HG03175 (cell line): ENCODE results near the gene TUBGCP6.

Source experiments
- ATAC-seq: cut with Tn5 transposase; IDR thresholded peaks from one replicate; pipeline ENCODE4 v1.9.1; 2021; ENCODE audit warnings: mild to moderate bottlenecking, moderate library complexity; ENCODE audit not compliant: unreplicated experiment

TUBGCP6 gene

DNA sequence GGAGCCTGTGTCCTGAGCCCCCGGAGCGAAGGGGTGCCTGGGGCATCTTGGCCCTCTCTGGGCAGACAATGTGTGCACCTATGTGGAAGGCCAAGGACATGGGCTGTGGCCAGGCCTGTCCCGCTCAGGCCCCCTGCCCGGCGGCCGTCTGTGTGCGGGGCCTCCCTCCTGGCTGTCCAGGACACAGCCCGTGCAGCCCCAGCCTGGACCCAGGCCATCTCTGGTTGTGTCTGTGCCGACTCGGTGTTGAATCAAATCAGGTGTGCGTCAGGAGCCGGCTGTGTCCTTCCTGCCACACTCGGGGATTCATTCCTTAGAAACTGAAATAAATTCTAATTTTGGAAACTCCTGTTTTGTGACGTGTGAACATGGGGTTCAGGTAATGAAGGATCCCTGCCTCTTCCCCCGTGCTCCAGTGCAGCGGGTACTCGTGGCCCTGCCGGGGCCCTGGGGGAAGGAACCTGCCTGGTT is 45.5 kb downstream of the TUBGCP6 start:
- no peak for ATAC-seq

DNA sequence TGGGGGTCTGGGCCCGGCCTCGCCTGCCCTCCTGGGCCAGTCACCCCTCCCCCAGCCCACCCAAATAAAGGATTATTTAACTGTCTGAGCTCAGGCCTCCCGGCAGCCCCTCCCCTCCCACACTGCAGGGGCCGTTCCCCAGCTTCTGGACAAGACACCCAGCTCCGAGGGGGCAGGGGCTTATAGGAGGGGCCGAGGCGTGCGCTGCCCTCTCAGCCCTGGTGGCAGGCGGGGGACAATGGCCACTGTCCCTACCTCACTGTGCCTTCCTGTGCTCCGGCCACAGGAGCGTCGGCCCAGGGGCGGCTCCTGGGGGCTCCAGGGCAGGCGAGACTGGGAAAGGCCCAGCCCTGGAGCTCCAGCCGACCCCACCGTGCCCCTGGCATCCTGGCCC is 46.2 kb downstream of the TUBGCP6 start:
- no peak for ATAC-seq

DNA sequence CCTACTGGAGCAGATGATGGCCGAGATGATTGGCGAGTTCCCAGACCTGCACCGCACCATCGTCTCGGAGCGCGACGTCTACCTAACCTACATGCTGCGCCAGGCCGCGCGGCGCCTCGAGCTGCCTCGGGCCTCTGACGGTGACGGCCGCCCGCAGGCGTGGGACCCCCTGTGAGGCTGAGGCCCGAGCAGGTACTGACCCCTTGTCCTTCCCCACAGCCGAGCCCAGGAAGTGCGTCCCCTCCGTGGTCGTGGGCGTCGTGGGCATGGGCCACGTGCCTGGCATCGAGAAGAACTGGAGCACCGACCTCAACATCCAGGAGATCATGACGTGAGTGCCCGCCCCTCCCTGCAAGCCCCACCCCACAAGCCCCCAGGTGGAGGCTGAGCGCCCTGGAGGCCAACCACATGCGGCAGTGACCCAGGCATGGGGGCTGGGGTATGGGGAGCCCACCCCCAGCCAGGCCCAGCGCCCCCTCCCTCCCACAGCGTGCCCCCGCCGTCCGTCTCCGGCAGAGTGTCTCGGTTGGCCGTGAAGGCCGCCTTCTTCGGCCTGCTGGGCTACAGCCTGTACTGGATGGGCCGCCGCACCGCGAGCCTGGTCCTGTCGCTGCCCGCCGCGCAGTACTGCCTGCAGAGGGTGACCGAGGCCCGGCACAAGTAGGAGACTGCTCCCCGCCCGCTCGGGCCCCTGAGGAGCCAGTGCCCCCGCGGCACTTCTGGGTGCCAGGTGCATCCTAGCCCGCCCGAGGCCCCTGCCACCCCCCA is 46.8 kb downstream of the TUBGCP6 start:
- ATAC-seq: no peak

DNA sequence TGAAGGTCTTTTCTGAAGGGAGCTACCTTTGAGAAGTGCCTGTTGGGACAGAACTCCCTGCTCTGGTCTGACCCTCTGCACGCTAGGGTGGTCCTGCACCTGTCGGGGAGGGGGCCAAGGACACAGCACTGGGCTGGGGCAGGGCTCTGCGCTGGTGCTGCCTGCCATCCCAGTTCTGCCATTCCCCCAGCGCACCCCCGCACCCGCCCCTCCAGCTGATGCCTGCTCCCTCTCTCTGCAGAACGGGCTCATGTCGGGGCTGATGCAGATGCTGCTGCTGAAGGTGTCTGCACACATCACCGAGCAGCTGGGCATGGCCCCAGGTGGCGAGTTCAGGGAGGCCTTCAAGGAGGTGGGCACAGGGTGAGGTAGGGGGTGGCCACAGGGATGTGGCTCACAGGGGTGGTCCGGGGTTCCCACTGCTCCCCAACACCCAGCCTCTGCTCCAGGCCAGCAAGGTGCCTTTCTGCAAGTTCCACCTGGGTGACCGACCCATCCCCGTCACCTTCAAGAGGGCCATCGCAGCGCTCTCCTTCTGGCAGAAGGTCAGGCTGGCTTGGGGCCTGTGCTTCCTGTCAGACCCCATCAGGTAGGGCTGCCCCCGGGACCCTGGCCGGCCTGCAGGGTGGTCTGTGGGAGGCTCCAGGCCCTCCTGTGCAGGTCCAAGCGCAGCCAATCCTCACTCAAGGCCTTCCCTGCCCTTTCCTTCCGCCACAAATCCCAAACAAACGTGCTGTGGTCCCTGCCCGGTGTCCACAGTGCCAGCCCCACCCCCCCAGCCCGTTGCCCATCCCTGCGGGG is 47.6 kb downstream of the TUBGCP6 start:
- no peak for ATAC-seq

DNA sequence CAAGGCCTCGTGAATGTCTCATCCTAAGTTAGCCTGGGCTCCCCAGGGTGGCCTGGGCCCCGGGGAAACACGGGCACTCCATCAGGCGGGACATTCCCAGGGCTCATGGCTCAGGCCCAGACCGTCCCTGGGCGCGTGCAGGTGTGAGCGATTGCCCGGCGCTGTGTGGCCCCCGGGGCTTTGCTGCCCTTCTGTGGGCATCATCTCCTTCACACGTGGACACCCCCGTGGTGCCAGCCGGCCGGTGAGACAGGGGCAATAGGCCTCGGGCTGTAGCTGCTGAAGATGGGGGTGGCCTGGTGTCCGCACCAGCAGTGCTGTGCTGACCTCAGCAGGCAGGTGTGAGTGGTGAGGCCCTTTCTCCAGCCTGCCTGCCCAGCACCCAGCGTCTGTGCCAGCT is 48.6 kb downstream of the TUBGCP6 start:
- no peak for ATAC-seq

DNA sequence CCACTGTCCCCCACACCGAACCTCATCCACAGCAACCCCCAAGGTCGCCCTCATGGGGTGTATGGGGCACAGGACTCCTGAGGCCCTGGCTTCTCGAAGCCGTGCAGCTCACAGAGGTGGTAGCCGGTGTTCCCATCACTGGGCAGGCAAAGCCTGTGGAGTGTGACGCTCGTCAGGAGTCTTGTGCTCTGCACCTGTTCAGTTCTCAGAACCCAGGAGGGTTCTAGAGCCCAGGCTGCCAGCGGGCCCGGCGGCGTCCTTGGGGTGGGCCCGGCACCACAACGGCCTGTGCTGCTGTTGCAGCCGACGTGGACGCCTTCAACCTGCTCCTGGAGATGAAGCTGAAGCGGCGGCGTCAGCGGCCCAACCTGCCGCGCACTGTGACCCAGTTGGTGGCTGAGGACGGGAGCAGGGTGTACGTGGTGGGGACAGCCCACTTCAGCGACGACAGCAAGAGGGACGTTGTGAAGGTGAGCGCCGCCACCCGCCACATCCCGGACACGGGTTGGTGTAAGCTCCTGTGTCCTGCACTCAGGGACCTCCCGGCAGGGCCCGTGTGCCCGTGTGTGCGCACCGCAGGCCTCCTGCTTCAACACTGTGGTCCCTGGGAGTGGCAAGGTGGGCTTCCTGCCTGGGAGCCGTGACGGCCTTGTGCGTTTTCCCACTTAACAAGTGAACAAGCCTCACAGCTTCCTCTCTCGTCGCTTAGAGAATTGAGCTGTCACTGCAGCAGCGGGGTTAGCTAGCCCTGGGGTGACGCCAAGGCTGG is 50.6 kb downstream of the TUBGCP6 start:
- ATAC-seq: no peak

DNA sequence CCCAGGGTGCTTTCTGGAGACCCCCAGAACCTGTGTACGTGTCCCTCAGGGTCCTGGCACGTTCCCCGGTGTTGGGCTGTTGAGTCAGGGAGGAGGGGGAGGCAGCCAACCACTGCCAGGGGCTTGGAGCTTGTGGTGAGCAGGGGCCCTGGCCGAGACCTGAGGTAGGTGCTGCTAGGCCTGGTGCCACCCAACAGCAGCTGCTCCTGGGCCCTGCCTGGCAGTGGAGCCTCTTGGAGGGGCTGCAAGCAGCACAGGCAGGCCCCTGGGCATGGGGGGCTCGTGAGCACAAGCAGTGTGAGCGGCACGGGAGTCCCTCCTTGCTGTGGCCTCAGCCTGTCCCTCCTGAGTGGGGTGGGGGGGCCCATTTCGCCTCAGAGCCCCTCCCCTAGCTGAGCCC is 51.2 kb downstream of the TUBGCP6 start:
- no peak for ATAC-seq

DNA sequence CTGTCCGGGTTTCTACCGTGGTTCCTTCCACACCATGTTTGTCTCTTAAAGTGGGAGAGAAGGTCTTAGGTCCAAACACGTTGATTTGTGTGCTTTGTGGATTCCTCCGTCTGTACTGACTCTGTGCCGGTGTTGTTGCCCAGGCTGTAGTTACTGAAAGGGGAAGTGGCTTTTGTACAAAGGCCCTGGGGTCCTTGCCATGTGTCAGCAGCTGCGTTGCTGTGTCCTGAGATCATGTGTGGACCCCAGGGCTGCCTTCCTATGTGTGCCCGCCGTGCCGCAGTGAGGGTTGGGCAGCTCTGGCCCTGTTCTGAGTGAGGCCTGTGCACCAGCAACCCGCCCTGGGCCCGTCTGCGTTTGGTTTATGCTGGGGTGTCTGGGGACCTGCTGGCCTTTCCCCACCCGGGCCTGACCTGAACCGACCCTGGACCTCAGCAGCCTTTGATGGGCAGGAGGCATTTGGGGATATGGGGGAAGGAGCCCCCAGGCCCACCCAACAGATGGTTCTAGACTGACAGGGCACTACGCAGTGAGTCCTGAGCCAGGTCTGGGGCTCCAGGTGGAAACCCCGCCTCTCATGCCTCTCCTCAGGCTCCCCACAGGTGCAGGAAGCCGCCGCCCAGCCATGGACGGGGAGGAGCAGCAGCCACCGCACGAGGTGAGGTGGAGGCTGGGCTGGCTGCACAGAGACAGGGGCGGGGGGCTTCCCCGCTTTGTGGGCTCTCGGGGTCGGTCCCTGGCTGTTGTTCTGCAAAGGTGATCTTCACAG is 52.2 kb downstream of the TUBGCP6 start:
- no peak for ATAC-seq

DNA sequence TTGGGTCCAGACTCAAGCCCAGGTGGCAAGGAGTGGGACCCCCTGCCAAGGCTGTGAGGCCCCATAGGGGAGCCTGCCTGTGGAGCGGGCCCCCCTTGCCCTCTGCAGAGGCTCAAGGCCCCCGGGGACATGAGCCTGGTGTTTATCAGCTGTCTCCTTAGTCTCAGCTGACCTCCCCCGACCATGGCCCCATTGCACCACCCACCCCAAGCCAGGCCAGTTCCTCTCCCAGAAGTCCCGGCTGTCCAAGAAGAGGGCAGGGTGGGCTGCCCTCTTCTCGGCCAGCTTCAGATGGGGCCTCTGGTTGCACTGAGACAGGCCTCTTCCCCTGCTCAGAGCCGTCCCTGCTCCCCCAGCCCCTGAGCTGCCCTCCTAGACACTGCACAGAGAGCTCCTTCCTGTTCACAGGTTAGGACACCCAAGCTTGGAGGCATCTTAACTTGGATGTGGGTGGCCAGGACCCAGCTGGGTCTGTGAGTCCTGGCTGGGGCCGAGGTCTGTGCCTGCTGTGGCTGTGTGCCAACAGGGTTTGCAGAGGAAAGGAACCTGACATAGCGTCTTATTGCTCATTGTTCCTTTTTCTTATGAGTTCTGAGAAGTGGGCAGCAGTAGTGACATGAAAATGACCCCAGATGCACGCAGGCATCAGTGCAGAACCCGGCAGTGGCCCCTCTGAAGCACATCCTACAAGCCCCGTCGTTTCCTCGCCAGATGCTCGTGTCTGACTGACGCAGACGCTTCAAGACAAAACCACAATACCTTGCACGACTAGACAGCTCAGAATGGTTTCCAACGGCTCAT is 53.7 kb downstream of the TUBGCP6 start:
- peak; percentile 32 for ATAC-seq

DNA sequence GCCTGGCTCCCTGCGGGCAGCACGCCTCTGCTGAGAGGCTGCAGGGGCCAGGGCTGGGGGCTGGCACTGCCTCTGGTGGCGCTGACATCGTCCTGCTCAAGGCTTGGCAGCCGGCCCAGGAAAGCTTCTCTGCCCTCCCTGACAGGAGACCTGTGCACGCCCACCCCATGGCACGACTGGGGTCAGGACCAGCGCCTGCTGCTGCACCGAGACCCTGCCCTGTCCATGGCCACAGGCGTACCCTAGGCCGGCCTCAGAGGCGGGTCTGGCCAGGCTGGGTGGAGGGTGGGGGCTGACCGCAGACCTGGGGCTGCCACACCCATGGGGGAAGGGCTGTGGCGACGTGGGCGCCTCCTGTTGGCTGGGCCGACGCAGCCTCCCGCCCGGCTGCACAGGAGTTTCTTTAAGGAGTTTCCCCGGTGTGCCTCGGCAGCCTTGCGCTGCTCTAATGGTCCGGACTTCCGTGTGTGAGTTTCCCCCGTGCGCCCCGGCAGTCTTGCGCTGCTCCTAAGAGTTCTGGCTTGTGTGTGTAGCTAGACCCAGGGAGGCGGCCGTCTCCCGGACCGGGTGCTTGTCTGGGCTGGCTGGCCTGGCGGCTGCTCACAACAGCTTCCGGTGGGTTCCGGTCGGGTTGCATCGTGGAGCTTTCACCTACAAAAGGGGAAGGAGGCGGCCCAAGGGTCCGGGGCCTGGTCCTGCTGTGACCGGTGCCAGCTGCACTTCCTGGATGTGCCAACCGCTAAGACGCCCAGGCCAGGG is 54.5 kb downstream of the TUBGCP6 start:
- peak; percentile 51 for ATAC-seq

DNA sequence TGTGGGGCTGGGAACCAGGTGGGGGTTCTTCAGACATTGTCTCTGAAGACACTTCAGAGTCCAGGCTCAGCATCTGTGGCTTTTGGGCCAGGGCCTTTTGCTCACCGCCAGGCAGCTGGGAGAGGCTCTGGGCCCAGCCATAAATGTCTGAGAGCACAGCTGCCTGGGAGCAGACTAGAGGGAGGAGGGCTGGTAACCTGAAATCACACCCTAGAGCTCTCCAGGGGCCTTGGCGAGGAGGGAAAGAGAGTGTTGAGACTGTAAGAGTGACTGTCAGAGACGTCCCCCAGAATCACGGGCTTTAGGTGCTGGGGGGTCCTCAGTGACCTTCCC is 55.0 kb downstream of the TUBGCP6 start:
- peak; percentile 4 for ATAC-seq

DNA sequence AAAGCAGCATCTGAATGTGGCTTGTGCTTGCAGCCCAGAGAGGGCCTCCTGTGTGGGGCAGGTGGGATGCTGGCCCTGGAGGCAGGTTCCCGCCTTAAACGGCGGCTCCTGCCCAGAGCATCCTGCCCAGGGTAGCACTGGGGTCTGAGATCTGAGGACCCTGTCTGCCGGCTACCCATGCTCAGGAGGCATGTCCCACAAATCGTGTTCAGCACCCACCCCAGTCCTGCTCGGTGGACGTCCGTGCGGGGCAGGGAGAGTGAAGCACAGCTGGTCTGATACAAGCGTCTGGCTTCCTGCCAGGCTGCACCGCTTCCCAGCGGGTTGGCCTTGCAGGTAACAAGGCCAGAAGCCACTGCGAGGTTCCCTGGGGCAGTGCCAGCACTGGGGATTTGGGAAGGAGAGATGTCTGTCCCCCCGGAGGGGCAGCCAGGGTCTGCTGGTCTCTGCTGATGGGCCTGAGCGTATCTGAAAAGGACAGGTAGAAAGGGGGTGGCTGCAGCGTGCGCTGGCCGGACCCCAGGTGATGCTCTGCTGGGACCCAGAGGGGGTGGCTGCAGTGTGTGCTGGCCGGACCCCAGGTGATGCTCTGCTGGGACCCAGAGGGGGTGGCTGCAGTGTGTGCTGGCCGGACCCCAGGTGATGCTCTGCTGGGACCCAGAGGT is 55.5 kb downstream of the TUBGCP6 start:
- no peak for ATAC-seq

DNA sequence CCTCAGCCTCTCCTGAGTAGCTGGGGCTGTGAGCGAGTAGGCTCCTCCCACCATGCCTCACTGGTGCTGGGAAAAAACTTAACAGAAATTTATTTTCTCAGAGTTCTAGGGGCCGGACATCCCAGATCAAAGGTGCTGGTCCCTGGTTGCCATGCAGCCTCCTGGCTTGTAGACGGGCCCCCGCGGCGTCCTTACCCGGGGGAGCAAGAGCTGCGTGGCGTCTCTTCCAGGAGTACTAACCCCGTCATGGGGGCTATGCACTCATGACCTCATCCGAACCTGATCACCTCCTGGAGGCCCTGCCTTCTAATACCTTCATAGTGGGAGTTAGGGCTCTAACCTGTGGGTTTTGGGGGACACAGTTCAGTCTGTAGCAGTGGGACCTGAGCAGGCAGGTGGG is 56.5 kb downstream of the TUBGCP6 start:
- no peak for ATAC-seq

DNA sequence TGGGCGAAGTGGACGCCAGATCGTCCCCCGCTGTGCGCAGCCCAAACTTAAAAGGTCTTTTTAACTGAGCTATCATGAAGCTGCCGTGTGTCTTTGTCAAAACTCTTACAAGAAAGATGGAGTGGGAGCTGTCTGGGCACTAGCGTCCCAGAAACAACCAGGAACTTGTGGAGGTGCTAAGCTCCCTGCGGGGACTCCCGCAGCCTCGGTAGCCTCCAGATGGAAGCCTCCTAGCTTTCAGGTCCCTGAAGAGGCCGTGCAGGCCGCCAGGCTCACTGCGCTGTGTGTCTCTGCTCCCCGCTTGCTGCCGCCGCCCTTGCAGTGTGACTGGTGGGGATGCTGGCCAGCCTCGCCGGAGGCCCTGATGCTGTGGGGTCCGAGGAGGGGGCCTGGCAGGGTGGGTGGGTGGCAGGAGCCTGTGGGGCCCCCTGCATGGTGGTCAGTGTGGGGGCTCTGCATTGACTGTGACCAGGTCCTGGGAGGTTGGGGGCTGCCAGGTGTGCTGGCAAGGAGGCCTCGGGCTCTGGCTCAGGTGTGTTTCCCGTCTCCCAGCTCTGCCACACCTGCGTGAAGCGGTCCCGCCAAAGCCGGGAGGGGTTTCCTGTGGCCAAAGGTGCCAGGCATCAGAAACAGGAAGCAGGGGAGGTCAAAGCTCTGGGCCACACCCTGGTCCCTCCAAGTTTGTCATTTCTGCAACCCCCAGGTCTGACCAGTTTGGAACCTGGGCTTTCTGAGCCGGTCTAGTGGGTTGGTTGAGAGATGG is 57.9 kb downstream of the TUBGCP6 start:
- ATAC-seq: no peak

DNA sequence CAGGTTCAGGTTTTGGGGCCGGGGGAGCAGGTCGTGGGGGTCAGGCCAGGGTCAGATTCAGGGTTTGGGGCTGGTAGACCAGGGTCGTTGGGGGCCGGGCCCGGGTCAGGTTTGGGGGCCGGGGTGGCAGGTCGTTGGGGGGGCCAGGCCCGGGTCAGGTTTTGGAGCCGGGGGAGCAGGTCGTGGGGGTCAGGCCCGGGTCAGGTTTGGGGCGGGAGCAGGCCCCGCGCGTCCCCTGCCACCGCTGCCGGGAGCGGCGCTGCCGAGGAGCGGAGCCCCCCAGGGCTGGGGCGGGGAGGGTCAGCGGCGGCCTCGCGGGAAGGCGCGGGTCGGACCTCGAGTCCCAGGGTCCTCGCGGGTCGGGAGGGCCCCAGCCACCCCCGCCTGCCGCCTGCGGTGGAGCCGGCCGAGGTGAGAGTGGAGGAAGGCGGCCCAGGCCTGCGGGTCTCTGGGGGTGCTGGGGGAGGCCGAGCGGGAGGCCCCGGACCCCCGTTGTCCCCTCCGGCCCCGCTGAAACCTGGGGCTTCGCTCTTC is 58.6 kb downstream of the TUBGCP6 start:
- no peak for ATAC-seq

DNA sequence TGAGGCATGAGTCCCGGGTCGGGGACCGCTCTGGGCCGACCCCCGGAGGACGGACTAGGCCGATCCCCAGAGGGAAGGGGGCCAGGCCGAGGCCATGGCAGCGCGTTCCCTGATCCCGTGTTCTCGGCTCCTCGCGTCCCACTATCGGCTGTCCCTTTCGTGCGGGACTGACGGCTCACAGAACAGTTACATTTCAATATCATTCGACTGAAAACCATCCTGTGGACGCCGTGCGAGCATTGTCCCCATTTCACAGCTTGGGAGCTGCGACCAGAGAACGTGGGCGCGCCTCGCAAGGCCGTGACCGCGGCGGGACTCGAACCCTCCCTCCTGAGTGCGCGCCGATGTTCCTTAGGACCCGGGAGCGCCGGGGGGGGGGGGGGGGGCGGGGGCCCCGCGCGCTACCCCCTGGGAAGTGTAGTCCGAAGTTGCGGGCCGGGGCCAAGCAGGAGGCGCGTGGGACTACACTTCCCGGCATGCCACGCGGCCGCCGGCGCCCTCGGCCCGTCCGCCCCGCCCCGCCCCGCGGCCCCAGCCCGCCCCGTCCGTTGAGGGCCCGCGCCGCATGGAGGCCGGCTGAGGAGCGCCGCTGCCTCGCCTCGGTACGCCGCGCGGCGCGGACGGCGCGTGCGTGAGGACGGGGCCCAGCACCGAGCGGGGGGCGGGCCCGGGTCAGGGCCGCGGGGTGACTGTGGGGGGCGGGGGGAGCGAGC is 59.3 kb downstream of the TUBGCP6 start, which contains the start of gene TRABD:
TRABD (plus strand) TSS at position 539 of the 713 bp plus-strand sequence. CDS start 7,148 bp downstream, outside the sequence.
- ATAC-seq: peak; percentile 42

DNA sequence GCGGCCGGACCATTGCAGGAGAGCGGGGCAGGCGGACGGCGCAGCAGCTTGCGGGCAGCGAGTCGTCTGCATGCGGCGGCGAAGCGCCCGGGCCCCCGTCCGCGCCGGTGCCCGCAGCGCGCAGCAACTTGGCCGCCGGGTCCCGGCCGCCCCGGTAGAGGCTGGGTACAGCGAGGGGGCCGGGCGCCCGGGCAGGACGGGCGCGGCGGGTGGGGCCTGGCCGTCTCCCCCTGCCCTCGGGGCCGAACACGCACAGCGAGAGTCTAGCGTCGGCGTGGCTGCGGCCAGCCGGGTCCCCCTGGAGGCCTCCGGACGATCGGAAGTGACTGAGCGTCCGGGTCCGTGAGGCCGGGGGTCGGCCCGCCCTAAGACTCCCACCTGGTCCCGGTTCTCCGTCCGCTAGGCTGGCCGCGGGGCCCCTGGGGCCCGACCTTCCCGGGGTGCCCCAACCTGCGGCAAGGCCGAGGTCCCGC is 59.9 kb downstream of the TUBGCP6 start:
- ATAC-seq: no peak
